A673 (cell line): Measurements from ENCODE around the gene LRRC1.

ENCODE experiments used
- EZH2 ChIP-seq: fragments of 200-600 bp; sonication (generic); IDR thresholded peaks from 2 replicates; pipeline ENCODE4 v1.6.1; 2017; ENCODE audit warnings: borderline replicate concordance, low read depth, mild to moderate bottlenecking, mixed read lengths, antibody characterized with exemption, low read length; ENCODE audit not compliant: poor library complexity, severe bottlenecking
- TF ChIP-seq, protein P1 (sequence below): fragments of 300-800, 200-600 bp; sonication (generic); conservative IDR thresholded peaks from 2 replicates; pipeline ENCODE4 v1.5.1; 2017; ENCODE audit warnings: low read depth, mild to moderate bottlenecking, antibody characterized with exemption, low read length, moderate library complexity, mixed read lengths

DNA sequence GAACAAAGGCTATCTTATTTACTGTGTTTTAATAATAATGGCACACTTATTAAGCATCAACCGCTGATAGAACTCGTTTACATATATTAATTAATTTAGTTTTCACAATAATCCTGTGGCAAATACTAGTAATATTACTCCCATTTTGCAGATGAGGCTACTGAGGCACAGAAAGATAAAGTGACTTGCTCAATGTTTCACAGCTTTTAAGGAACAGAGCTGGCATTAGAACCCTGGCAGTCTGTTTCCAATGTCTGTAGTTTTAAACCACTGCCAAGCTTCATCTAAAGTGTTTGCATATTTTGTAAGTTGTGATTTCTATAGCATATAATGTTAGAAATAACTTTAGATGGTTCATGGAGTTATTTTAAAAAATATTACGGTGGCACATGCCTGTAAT, 38.4 kb upstream of the LRRC1 start:
- TF ChIP-seq, protein P1, sequence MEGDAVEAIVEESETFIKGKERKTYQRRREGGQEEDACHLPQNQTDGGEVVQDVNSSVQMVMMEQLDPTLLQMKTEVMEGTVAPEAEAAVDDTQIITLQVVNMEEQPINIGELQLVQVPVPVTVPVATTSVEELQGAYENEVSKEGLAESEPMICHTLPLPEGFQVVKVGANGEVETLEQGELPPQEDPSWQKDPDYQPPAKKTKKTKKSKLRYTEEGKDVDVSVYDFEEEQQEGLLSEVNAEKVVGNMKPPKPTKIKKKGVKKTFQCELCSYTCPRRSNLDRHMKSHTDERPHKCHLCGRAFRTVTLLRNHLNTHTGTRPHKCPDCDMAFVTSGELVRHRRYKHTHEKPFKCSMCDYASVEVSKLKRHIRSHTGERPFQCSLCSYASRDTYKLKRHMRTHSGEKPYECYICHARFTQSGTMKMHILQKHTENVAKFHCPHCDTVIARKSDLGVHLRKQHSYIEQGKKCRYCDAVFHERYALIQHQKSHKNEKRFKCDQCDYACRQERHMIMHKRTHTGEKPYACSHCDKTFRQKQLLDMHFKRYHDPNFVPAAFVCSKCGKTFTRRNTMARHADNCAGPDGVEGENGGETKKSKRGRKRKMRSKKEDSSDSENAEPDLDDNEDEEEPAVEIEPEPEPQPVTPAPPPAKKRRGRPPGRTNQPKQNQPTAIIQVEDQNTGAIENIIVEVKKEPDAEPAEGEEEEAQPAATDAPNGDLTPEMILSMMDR, result no peak
- TF ChIP-seq EZH2, result no peak
